GM13976 (cell line): Measurements from ENCODE around the gene ZC2HC1C.

Experiments used
- DNase-seq: peaks from one replicate; pipeline ENCODE4 v3.0.0; 2012; ENCODE audit warnings: low spot score
- in situ Hi-C: fragments of 300-500 bp; cut with MboI; formaldehyde crosslinking; loops from one replicate; pipeline ENCODE4 v1.12.0; 2022; ENCODE audit warnings: low sequenced_read_pairs, mixed read lengths, inconsistent platforms; ENCODE audit not compliant: unreplicated experiment
- TF ChIP-seq, protein P1 (sequence below): IDR thresholded peaks from 2 replicates; pipeline ENCODE4 v1.5.1; 2012; ENCODE audit warnings: borderline replicate concordance, mild to moderate bottlenecking; ENCODE audit not compliant: insufficient read depth; ENCODE audit errors: extremely low read depth, missing control alignments, control extremely low read depth

The ZC2HC1C gene

DNA sequence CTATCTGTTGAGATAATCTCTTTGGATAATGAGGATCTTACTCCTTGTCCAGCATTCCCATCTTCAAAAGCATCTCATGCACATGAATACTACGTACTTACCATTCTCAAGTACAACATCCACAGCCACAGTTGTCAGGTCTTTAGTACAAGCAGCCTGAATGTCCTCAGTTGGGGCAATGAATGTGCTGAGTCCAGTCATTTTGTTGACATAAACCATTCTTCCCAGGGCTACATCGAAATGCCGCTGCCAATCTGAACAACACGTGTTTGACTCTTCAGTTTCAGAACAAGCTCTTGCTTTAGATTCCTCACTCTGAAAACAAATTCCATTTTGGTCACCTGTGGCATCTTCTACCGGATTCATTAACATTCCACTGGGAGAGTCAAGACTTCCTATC lies 23.2 kb upstream of the ZC2HC1C start:
- no peak for DNase-seq
- in situ Hi-C loops = no loop called here
- TF ChIP-seq, protein P1, sequence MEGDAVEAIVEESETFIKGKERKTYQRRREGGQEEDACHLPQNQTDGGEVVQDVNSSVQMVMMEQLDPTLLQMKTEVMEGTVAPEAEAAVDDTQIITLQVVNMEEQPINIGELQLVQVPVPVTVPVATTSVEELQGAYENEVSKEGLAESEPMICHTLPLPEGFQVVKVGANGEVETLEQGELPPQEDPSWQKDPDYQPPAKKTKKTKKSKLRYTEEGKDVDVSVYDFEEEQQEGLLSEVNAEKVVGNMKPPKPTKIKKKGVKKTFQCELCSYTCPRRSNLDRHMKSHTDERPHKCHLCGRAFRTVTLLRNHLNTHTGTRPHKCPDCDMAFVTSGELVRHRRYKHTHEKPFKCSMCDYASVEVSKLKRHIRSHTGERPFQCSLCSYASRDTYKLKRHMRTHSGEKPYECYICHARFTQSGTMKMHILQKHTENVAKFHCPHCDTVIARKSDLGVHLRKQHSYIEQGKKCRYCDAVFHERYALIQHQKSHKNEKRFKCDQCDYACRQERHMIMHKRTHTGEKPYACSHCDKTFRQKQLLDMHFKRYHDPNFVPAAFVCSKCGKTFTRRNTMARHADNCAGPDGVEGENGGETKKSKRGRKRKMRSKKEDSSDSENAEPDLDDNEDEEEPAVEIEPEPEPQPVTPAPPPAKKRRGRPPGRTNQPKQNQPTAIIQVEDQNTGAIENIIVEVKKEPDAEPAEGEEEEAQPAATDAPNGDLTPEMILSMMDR = no peak

DNA sequence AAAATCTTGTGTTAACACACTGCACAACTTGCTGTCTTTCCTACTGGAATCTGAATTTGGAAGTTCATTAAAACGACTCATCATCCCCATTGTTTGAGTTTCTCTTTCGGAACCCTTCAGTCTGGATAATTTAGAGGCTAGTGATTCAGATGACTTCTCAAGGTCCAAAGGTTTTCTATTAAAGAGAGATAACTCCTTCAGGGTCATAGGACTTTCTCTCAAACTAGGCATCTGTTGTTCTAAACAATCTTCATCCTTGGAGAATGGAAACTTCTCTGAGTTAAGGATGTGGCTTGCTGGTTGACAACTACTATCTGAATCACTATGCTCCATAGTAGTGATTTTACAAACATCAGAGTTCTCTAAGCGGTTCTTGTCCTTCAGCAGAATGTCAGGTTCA lies 22.5 kb upstream of the ZC2HC1C start:
- TF ChIP-seq, protein P1 = no peak
- no peak for DNase-seq
- in situ Hi-C loops = no loop called here

DNA sequence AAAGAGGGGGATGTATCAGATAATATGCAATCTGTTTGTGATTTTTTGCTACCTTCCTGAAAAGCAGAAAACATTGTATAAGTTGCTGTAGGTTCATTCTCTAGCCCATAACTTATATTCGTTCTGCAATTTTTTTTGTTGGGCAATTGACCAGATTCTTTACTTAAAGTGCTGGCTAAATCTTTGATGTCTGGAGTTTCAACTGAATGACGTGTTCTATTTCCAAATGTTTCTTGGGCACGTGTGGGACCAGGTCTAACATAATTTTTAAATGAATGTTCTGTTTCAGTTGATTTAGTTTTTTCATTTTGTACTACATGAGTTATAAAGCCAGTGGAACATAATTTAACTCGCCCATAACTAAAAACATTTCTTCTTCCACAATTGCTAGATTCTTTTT lies 21.9 kb upstream of the ZC2HC1C start:
- in situ Hi-C loops = no loop called here
- DNase-seq = no peak
- TF ChIP-seq, protein P1 = no peak

DNA sequence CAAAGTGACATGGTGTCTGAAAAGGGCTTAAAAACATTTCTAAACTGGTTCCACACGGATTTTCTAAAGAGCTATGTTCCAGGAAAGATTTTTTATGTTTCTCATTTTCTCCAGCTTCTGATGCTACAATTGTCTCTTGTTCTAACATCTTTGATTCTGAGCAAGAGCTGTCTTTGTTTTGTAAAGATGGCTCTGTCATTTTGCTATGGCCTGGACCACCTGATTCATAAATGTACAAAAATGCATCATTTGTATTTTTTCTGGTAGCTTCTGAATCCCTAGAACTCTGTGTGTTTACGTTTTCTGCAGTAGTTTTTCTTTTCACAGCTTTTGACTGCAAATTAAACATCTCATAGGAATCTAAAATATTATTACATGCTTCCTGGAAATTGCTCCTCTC lies 21.3 kb upstream of the ZC2HC1C start:
- DNase-seq = no peak
- in situ Hi-C loops = no loop called here
- TF ChIP-seq, protein P1 = no peak

DNA sequence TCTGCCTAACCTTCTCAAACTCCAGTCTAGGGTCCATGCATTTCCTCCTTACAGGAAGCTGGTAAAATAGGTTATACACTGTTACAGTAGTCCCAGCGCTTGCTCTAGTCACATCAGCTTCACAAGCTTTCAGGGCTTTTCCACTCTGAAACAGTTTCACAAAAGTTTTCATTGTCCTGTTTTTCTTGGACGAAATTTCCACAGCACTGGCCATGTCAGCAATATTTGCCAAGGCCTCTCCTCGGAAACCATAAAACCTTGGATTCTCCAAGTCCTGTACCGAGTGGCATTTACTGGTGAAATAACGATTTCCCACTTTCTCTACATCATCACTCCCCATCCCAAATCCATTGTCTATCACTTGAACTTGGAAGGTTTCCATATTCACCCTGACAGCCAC lies 20.3 kb upstream of the ZC2HC1C start:
- no peak for DNase-seq
- TF ChIP-seq, protein P1 = no peak
- in situ Hi-C loops = no loop called here

DNA sequence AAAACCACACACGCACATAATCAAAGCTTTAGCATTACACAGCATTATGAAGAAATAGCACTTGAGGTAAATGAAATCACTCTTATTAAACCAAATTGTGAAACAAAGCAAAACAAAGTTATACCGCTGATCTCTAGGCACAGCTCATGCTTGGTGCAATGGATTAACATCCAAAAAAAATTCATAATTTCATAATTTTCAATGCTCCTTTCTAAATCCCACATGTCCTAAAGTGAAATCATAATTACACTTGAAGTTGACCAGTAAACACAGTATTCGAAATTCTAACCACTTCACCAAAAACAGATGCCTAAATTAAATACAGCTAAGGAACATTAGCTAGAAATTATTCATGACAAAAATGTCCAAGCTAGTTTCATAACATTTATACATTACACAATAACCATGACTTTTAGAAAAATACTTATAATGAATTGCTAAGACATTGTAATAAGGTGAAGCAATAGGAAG lies 19.7 kb upstream of the ZC2HC1C start:
- DNase-seq = no peak
- TF ChIP-seq, protein P1 = no peak
- in situ Hi-C loops = no loop called here
